Calu3 (cell line): Measurements from ENCODE around the gene IFNGR1. TPM values are rescaled to one million over a fixed set of nuclear protein-coding genes. Genes with fewer than 3 reads are reported as not detected.
A peak's percentile ranks its signal among the peaks of the same experiment; 100 is the strongest.
"Not testable (repeated sequence)": the region's sequence is repeated elsewhere in the genome, so short reads cannot be mapped to it uniquely, and the experiment has no call there.

Experiments
- BruUV-seq: library from RNA; stranded (reverse); fragments of 400-500 nt; replicated peaks from 2 replicates; lab custom pipeline; 2021; lab: Mats Ljungman, UMichigan
- CTCF ChIA-PET: fragments of 300-600 bp; sonication (Branson Sonifier 250); formaldehyde crosslinking; loops from one replicate; lab custom pipeline; 2022; ENCODE audit warnings: antibody characterized with exemption; lab: Charles Lee
- DNase-seq: peaks from one replicate; pipeline ENCODE4 v3.0.0; 2022
- H3K27ac Mint-ChIP-seq: one replicate; pipeline ENCODE4 v1.8.0; 2022; ENCODE audit warnings: mixed read lengths; ENCODE audit not compliant: unreplicated experiment
- H3K27me3 Mint-ChIP-seq: one replicate; pipeline ENCODE4 v1.8.0; 2022; ENCODE audit warnings: mixed read lengths; ENCODE audit not compliant: unreplicated experiment
- H3K36me3 Mint-ChIP-seq: one replicate; pipeline ENCODE4 v1.8.0; 2022; ENCODE audit warnings: mild to moderate bottlenecking, moderate library complexity, mixed read lengths; ENCODE audit not compliant: insufficient read depth, unreplicated experiment
- H3K4me1 Mint-ChIP-seq: one replicate; pipeline ENCODE4 v1.8.0; 2022; ENCODE audit warnings: mild to moderate bottlenecking, low read depth, mixed read lengths; ENCODE audit not compliant: unreplicated experiment
- H3K4me3 Mint-ChIP-seq: one replicate; pipeline ENCODE4 v1.8.0; 2022; ENCODE audit warnings: mild to moderate bottlenecking, low read depth, moderate library complexity, mixed read lengths; ENCODE audit not compliant: unreplicated experiment
- H3K9me3 Mint-ChIP-seq: one replicate; pipeline ENCODE4 v1.8.0; 2022; ENCODE audit warnings: low read depth, mixed read lengths; ENCODE audit not compliant: unreplicated experiment
- intact Hi-C: fragments of 100-400 bp; cut with micrococcal nuclease; formaldehyde crosslinking; loops from one replicate; pipeline ENCODE4 v1.10.0; 2022; ENCODE audit not compliant: unreplicated experiment
- total RNA-seq: library from RNA; stranded (reverse); gene quantifications from 2 replicates; pipeline ENCODE4 v1.2.3, GENCODE V29; 2022
- TF ChIP-seq, protein P1 (sequence below): fragments of 200-600 bp; IDR thresholded peaks from one replicate; pipeline ENCODE4 v1.8.0; 2022; ENCODE audit warnings: antibody characterized with exemption; ENCODE audit not compliant: unreplicated experiment

IFNGR1 gene
- total RNA-seq, 1 experiment from 2014 or later, result 26.4 TPM

DNA sequence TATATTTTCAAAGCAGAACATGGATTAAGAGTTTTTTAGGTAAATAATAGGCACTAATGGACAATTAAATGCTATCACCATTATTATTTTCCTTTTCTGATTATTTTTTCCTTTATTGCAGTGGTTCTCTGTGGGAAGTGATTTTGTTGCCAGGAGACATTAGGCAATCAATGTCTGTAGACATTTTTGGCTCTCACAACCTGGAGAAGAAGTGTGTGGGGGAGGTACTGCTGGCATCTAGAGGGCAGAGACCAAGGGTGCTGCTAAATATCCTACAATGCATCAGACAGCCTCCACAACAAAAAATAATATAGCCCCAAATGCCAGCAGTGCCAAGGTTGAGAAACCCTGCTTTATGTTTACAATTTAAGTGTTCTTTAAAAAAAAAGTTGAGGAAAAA is 8.3 kb downstream of the IFNGR1 start:
- H3K27ac Mint-ChIP-seq, result no peak overlapping the region
- CTCF ChIA-PET, result no interaction called here
- TF ChIP-seq, protein P1, sequence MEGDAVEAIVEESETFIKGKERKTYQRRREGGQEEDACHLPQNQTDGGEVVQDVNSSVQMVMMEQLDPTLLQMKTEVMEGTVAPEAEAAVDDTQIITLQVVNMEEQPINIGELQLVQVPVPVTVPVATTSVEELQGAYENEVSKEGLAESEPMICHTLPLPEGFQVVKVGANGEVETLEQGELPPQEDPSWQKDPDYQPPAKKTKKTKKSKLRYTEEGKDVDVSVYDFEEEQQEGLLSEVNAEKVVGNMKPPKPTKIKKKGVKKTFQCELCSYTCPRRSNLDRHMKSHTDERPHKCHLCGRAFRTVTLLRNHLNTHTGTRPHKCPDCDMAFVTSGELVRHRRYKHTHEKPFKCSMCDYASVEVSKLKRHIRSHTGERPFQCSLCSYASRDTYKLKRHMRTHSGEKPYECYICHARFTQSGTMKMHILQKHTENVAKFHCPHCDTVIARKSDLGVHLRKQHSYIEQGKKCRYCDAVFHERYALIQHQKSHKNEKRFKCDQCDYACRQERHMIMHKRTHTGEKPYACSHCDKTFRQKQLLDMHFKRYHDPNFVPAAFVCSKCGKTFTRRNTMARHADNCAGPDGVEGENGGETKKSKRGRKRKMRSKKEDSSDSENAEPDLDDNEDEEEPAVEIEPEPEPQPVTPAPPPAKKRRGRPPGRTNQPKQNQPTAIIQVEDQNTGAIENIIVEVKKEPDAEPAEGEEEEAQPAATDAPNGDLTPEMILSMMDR, result no peak
- no peaks in the 10 kb centered on the region for H3K27me3 Mint-ChIP-seq
- intact Hi-C loops, result loop anchor here (10.0 kb wide), 1 partner anchor 54 kb away; no protein-coding TSS in a partner anchor
- no TSS peak for BruUV-seq
- DNase-seq, result no peak
- no peaks in the 10 kb centered on the region for H3K9me3 Mint-ChIP-seq
- H3K4me3 Mint-ChIP-seq, result no peak overlapping the region
- peaks cover 4% of the 10 kb centered on the region for H3K36me3 Mint-ChIP-seq
- H3K4me1 Mint-ChIP-seq, result peaks cover 7% of the 10 kb centered on the region

DNA sequence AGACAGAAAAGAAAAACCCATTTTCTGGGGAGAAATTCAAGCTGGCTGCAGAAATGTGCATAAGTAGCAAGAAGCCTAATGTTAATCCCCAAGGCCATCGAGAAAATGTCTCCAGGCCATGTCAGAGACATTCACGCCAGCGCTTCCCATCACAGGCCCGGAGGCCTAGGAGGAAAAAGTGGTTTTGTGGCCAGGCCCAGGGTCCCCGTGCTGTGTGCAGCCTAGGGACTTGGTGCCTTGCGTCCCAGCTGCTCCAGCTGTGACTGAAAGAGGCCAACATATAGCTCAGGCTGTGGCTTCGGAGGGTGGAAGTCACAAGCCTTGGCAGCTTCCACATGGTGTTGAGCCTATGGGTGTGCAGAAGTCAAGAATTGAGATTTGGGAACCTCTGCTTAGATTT is 10.9 kb downstream of the IFNGR1 start:
- CTCF ChIA-PET, result no interaction called here
- TF ChIP-seq, protein P1, result no peak
- Mint-ChIP-seq H3K4me3 (no peak overlapping the region), H3K27ac (no peak overlapping the region), H3K4me1 (no peaks in the 10 kb centered on the region), H3K36me3 (peaks cover 15% of the 10 kb centered on the region), H3K9me3 (no peaks in the 10 kb centered on the region), H3K27me3 (no peaks in the 10 kb centered on the region)
- DNase-seq, result no peak
- intact Hi-C loops, result no loop called here
- BruUV-seq, result no TSS peak

DNA sequence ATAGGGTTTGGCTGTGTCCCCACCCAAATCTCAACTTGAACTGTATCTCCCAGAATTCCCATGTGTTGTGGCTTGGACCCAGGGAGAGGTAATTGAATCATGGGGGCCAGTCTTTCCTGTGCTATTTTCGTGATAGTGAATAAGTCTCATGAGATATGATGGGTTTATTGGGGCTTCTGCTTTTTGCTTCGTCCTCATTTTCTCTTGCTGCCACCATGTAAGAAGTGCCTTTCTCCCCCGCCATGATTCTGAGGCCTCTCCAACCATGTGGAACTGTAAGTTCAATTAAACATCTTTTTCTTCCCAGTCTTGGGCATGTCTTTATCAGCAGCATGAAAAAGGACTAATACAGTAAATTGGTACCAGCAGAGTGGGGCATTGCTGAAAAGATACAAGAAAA is 11.7 kb downstream of the IFNGR1 start:
- DNase-seq, CTCF ChIA-PET, H3K9me3 Mint-ChIP-seq, H3K4me1 Mint-ChIP-seq, intact Hi-C loops, BruUV-seq, H3K4me3 Mint-ChIP-seq, H3K27me3 Mint-ChIP-seq: not testable (repeated sequence)
- peaks cover 23% of the 10 kb centered on the region for H3K36me3 Mint-ChIP-seq
- H3K27ac Mint-ChIP-seq, result peak overlapping the region; percentile 50

DNA sequence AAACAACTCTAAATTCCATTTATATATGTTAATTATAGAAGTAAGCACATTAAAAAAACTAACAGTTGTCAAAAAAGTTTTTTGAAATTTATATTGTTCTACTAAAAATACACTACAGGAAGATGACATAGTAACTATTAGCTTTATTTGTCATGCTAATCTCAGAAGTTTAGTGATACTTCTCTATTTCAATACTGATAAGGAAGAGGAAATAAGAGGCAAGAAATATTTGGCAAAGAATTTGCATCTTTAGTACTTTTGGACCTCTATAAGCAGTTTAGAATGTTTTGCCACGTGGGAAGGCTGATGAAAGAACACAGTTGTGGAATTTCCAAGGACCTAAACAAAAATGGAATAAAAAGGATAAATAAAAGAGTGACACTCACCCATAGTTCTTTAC is 12.6 kb downstream of the IFNGR1 start:
- intact Hi-C loops, result no loop called here
- no peak overlapping the region for H3K27ac Mint-ChIP-seq
- no peaks in the 10 kb centered on the region for H3K9me3 Mint-ChIP-seq
- BruUV-seq, result no TSS peak
- no peak for DNase-seq
- no peaks in the 10 kb centered on the region for H3K27me3 Mint-ChIP-seq
- no peaks in the 10 kb centered on the region for H3K4me1 Mint-ChIP-seq
- CTCF ChIA-PET, result no interaction called here
- TF ChIP-seq, protein P1, result no peak
- peaks cover 23% of the 10 kb centered on the region for H3K36me3 Mint-ChIP-seq
- no peak overlapping the region for H3K4me3 Mint-ChIP-seq

DNA sequence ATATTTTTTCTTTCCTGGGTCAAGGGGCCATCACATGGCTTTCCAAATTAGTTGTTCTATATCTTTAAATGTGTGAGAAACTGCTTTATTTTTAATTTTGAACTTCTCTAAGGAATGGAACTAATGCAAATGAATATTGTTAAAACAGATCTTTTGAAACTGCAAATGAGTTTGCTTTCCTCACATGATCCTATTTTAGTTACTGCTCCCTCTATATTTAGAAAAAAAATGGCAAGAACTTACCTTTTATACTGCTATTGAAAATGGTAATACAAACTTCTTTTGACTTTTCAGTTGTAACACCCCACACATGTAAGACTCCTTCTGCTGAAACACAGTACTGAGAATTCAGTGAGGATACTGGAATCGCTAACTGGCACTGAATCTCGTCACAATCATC is 15.9 kb downstream of the IFNGR1 start:
- TF ChIP-seq, protein P1, result no peak
- DNase-seq, result no peak
- no TSS peak for BruUV-seq
- Mint-ChIP-seq H3K4me3 (no peak overlapping the region), H3K4me1 (no peaks in the 10 kb centered on the region), H3K27ac (no peak overlapping the region), H3K9me3 (no peaks in the 10 kb centered on the region), H3K27me3 (no peaks in the 10 kb centered on the region), H3K36me3 (peaks cover 23% of the 10 kb centered on the region)
- CTCF ChIA-PET, result no interaction called here
- intact Hi-C loops, result no loop called here
